ENCODE measurements around the gene EPN2. TPM values are rescaled to one million over a fixed set of nuclear protein-coding genes. Genes with fewer than 3 reads are reported as not detected.

EPN2 gene
- 18.4 and 21.0 TPM in 2 replicates for total RNA-seq

GRCh38 chr17:19237139-19237388, at the start of gene EPN2:
EPN2 (plus strand) TSS chr17:19237366; CDS start chr17:19283120, 45,754 bp downstream.

GRCh38 chr17:19362277-19363113, 125.3 kb downstream of the EPN2 start, which contains the start of gene B9D1:
B9D1 (minus strand) TSS chr17:19362723; CDS start chr17:19362569, 154 bp downstream.

GRCh38 chr17:19378416-19379360, 141.5 kb downstream of the EPN2 start, which contains the start of gene MAPK7:
MAPK7 (plus strand) TSS chr17:19378498; CDS start chr17:19378901, 403 bp downstream.

Other genes starting within 250 kb of the EPN2 start
- 2.9 and 3.7 TPM in 2 replicates for gene FAM83G, start 232.6 kb upstream of the EPN2 start, total RNA-seq
- 0.23 and 0.26 TPM in 2 replicates for gene GRAP, start 190.4 kb upstream of the EPN2 start, total RNA-seq
- not detected in 2 replicates for gene GRAPL, start 109.8 kb upstream of the EPN2 start, total RNA-seq
- gene B9D1, start 125.4 kb downstream of the EPN2 start, total RNA-seq, result 12.8 and 14.1 TPM in 2 replicates
- 26.1 and 35.3 TPM in 2 replicates for gene MAPK7, start 141.1 kb downstream of the EPN2 start, total RNA-seq
- 452 and 638 TPM in 2 replicates for gene MFAP4, start 149.8 kb downstream of the EPN2 start, total RNA-seq
- gene RNF112, start 173.9 kb downstream of the EPN2 start, total RNA-seq, result 2.3 and 11.3 TPM in 2 replicates